Astrocyte (in vitro differentiated cells and primary cell): ENCODE results near the gene ABCB8. TPM values are rescaled to one million over a fixed set of nuclear protein-coding genes. Genes with fewer than 3 reads are reported as not detected.
A peak's percentile ranks its signal among the peaks of the same experiment; 100 is the strongest.

ENCODE experiments used
- DNase-seq: peaks from one replicate; pipeline ENCODE4 v3.0.0-alpha.2; 2010; ENCODE audit warnings: low read depth
- FAIRE-seq: peaks from 2 replicates; lab custom pipeline; 2011; peaks lifted over from hg19 to GRCh38; lab: Jason Lieb, UNC
- H2AFZ ChIP-seq: 2 replicates; pipeline ENCODE4 v1.6.0; 2012; ENCODE audit warnings: low read depth, low read length, inconsistent platforms
- H3K27ac ChIP-seq: 2 replicates; pipeline ENCODE4 v1.5.1; 2011; ENCODE audit warnings: low read depth, low read length, inconsistent platforms
- H3K27me3 ChIP-seq: 2 replicates; pipeline ENCODE4 v1.6.0; 2011; ENCODE audit warnings: low read length, inconsistent platforms; ENCODE audit not compliant: insufficient read depth
- H3K36me3 ChIP-seq: 2 replicates; pipeline ENCODE4 v1.5.1; 2011; ENCODE audit warnings: low read length, inconsistent platforms; ENCODE audit not compliant: insufficient read depth
- H3K4me1 ChIP-seq: 2 replicates; pipeline ENCODE4 v1.5.1; 2011; ENCODE audit warnings: low read length, inconsistent platforms; ENCODE audit not compliant: insufficient read depth
- H3K4me2 ChIP-seq: 2 replicates; pipeline ENCODE4 v1.6.0; 2012; ENCODE audit warnings: low read length, inconsistent platforms
- H3K4me3 ChIP-seq: 2 replicates; pipeline ENCODE4 v1.5.1; 2011; ENCODE audit warnings: low read depth, mild to moderate bottlenecking, low read length, inconsistent platforms; ENCODE audit not compliant: insufficient read depth
- H3K79me2 ChIP-seq: 2 replicates; pipeline ENCODE4 v1.6.0; 2012; ENCODE audit warnings: mild to moderate bottlenecking, low read length, inconsistent platforms; ENCODE audit not compliant: insufficient read depth
- H3K9ac ChIP-seq: 2 replicates; pipeline ENCODE4 v1.6.0; 2012; ENCODE audit warnings: mild to moderate bottlenecking, low read length, inconsistent platforms
- H3K9me3 ChIP-seq: 2 replicates; pipeline ENCODE4 v1.5.1; 2012; ENCODE audit warnings: low read depth, mild to moderate bottlenecking, low read length, inconsistent platforms; ENCODE audit not compliant: insufficient read depth
- H4K20me1 ChIP-seq: 2 replicates; pipeline ENCODE4 v1.6.0; 2012; ENCODE audit warnings: low read length, inconsistent platforms; ENCODE audit not compliant: insufficient read depth
- H3K27ac Mint-ChIP-seq: one replicate; pipeline ENCODE4 v1.8.0; 2021; ENCODE audit warnings: mild to moderate bottlenecking, mixed read lengths; ENCODE audit not compliant: unreplicated experiment
- H3K27me3 Mint-ChIP-seq: one replicate; pipeline ENCODE4 v1.8.0; 2021; ENCODE audit warnings: low read depth, mixed read lengths; ENCODE audit not compliant: unreplicated experiment
- H3K36me3 Mint-ChIP-seq: one replicate; pipeline ENCODE4 v1.8.0; 2021; ENCODE audit warnings: low read depth, mixed read lengths; ENCODE audit not compliant: unreplicated experiment
- H3K4me1 Mint-ChIP-seq: one replicate; pipeline ENCODE4 v1.8.0; 2021; ENCODE audit warnings: low read depth, mixed read lengths; ENCODE audit not compliant: unreplicated experiment
- H3K4me3 Mint-ChIP-seq: one replicate; pipeline ENCODE4 v1.8.0; 2021; ENCODE audit warnings: mild to moderate bottlenecking, moderate library complexity, mixed read lengths; ENCODE audit not compliant: unreplicated experiment
- H3K9me3 Mint-ChIP-seq: one replicate; pipeline ENCODE4 v1.8.0; 2021; ENCODE audit warnings: mild to moderate bottlenecking, mixed read lengths; ENCODE audit not compliant: unreplicated experiment
- EZH2 ChIP-seq: IDR thresholded peaks from 2 replicates; pipeline ENCODE4 v1.6.1; 2012; ENCODE audit warnings: mild to moderate bottlenecking, low read length, inconsistent platforms; ENCODE audit not compliant: insufficient read depth
- total RNA-seq: library from RNA; stranded (reverse); gene quantifications from 2 replicates; pipeline ENCODE4 v1.2.1, GENCODE V29; 2021
- TF ChIP-seq, protein P1 (sequence below): IDR thresholded peaks from 2 replicates; pipeline ENCODE4 v1.5.1; 2011; ENCODE audit warnings: low read depth, mild to moderate bottlenecking, inconsistent platforms, low read length, moderate library complexity; ENCODE audit not compliant: insufficient read depth

ABCB8 gene
- total RNA-seq, 1 donor from 2014 or later = 53.3 TPM

GRCh38 chr7:151048911-151049463 lies 20.7 kb downstream of the ABCB8 start:
- H4K20me1 ChIP-seq = peaks cover 19% of the 10 kb centered on the region
- H3K9me3 ChIP-seq = no peaks in the 10 kb centered on the region
- no peaks in the 10 kb centered on the region for H3K36me3 ChIP-seq
- FAIRE-seq (no peak), DNase-seq (no peak)
- peaks cover 5% of the 10 kb centered on the region for H3K27me3 ChIP-seq
- H3K79me2 ChIP-seq = no peaks in the 10 kb centered on the region
- no peak overlapping the region for H2AFZ ChIP-seq
- Mint-ChIP-seq H3K4me1 (peaks cover 5% of the 10 kb centered on the region), H3K27me3 (peaks cover 14% of the 10 kb centered on the region), H3K27ac (no peak overlapping the region), H3K4me3 (no peak overlapping the region), H3K9me3 (no peaks in the 10 kb centered on the region), H3K36me3 (peaks cover 15% of the 10 kb centered on the region)
- no peak overlapping the region for H3K27ac ChIP-seq
- H3K9ac ChIP-seq = no peak overlapping the region
- peaks cover 11% of the 10 kb centered on the region for H3K4me1 ChIP-seq
- no peak for TF ChIP-seq EZH2
- TF ChIP-seq, protein P1, sequence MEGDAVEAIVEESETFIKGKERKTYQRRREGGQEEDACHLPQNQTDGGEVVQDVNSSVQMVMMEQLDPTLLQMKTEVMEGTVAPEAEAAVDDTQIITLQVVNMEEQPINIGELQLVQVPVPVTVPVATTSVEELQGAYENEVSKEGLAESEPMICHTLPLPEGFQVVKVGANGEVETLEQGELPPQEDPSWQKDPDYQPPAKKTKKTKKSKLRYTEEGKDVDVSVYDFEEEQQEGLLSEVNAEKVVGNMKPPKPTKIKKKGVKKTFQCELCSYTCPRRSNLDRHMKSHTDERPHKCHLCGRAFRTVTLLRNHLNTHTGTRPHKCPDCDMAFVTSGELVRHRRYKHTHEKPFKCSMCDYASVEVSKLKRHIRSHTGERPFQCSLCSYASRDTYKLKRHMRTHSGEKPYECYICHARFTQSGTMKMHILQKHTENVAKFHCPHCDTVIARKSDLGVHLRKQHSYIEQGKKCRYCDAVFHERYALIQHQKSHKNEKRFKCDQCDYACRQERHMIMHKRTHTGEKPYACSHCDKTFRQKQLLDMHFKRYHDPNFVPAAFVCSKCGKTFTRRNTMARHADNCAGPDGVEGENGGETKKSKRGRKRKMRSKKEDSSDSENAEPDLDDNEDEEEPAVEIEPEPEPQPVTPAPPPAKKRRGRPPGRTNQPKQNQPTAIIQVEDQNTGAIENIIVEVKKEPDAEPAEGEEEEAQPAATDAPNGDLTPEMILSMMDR = no peak
- no peak overlapping the region for H3K4me3 ChIP-seq
- no peak overlapping the region for H3K4me2 ChIP-seq

DNA sequence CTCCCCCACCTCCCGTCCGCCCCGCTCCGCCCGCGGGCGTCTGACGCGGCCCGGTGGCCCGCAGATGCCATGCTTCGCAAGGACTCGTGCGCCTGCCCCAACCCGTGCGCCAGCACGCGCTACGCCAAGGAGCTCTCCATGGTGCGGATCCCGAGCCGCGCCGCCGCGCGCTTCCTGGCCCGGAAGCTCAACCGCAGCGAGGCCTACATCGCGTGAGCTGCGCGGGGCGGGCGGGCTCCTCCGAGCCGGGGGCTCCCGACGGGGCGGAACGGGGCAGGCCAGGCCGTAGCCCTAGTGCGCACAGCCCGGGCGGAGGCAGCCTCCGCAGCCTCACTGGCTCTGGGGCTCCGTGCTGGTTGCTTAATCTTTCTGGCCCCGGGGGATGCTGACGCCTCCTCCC lies 22.9 kb downstream of the ABCB8 start:
- Mint-ChIP-seq H3K4me1 (peaks cover 4% of the 10 kb centered on the region), H3K36me3 (peaks cover 21% of the 10 kb centered on the region), H3K27ac (no peak overlapping the region), H3K9me3 (peaks cover 1% of the 10 kb centered on the region), H3K4me3 (no peak overlapping the region), H3K27me3 (peaks cover 18% of the 10 kb centered on the region)
- H3K4me3 ChIP-seq = no peak overlapping the region
- no peak overlapping the region for H3K27ac ChIP-seq
- peak; percentile 53 for DNase-seq
- H3K79me2 ChIP-seq = no peaks in the 10 kb centered on the region
- no peak for FAIRE-seq
- H4K20me1 ChIP-seq = peaks cover 27% of the 10 kb centered on the region
- peaks cover 5% of the 10 kb centered on the region for H3K27me3 ChIP-seq
- H3K9me3 ChIP-seq = no peaks in the 10 kb centered on the region
- TF ChIP-seq, protein P1 = no peak
- no peak for TF ChIP-seq EZH2
- no peaks in the 10 kb centered on the region for H3K36me3 ChIP-seq
- no peak overlapping the region for H2AFZ ChIP-seq
- H3K4me2 ChIP-seq = peak overlapping the region; percentile 63
- no peak overlapping the region for H3K9ac ChIP-seq
- peaks cover 11% of the 10 kb centered on the region for H3K4me1 ChIP-seq

GRCh38 chr7:151053096-151053495 lies 24.8 kb downstream of the ABCB8 start:
- H3K9me3 Mint-ChIP-seq = peaks cover 1% of the 10 kb centered on the region
- H3K27me3 ChIP-seq = peaks cover 5% of the 10 kb centered on the region
- no peaks in the 10 kb centered on the region for H3K36me3 ChIP-seq
- H3K4me3 Mint-ChIP-seq = no peak overlapping the region
- no peaks in the 10 kb centered on the region for H3K9me3 ChIP-seq
- TF ChIP-seq, protein P1 = no peak
- TF ChIP-seq EZH2 = no peak
- FAIRE-seq = no peak
- no peak overlapping the region for H3K4me2 ChIP-seq
- no peak overlapping the region for H3K27ac Mint-ChIP-seq
- peaks cover 11% of the 10 kb centered on the region for H3K4me1 ChIP-seq
- peaks cover 18% of the 10 kb centered on the region for H3K27me3 Mint-ChIP-seq
- no peak overlapping the region for H3K4me3 ChIP-seq
- H2AFZ ChIP-seq = no peak overlapping the region
- no peak for DNase-seq
- H3K9ac ChIP-seq = no peak overlapping the region
- H3K36me3 Mint-ChIP-seq = peaks cover 21% of the 10 kb centered on the region
- H3K79me2 ChIP-seq = no peaks in the 10 kb centered on the region
- H3K27ac ChIP-seq = no peak overlapping the region
- peaks cover 10% of the 10 kb centered on the region for H3K4me1 Mint-ChIP-seq
- peaks cover 27% of the 10 kb centered on the region for H4K20me1 ChIP-seq
